Endothelial cell of umbilical vein (primary cell): Measurements from ENCODE around the gene ALDH1A2. TPM values are rescaled to one million over a fixed set of nuclear protein-coding genes. Genes with fewer than 3 reads are reported as not detected.

ENCODE experiments used
- BruUV-seq: library from RNA; stranded (reverse); fragments of 400-500 nt; replicated peaks from 2 replicates; lab custom pipeline; 2021; lab: Mats Ljungman, UMichigan
- CTCF ChIA-PET: fragments of 300-600, 350-600 bp; sonication (Branson Sonifier 250); formaldehyde crosslinking; loops from one replicate; lab custom pipeline; 2021; ENCODE audit warnings: antibody characterized with exemption, inconsistent platforms; lab: Charles Lee
- POLR2A ChIA-PET: fragments of 300-600, 350-600 bp; sonication (Branson Sonifier 250); formaldehyde crosslinking; loops from one replicate; lab custom pipeline; 2021; ENCODE audit warnings: antibody characterized with exemption, inconsistent platforms; lab: Charles Lee
- DNase-seq: peaks from one replicate; pipeline ENCODE4 v3.0.0-alpha.2; 2011; ENCODE audit warnings: low read depth, low spot score
- FAIRE-seq: peaks from 2 replicates; lab custom pipeline; 2011; peaks lifted over from hg19 to GRCh38; lab: Jason Lieb, UNC
- H2AFZ ChIP-seq: 2 replicates; pipeline ENCODE4 v1.6.0; 2012; ENCODE audit warnings: low read depth, low read length, control low read depth, inconsistent platforms
- H3K27ac ChIP-seq: 2 replicates; pipeline ENCODE4 v1.5.1; 2011; ENCODE audit warnings: low read depth, mild to moderate bottlenecking, control low read depth, low read length, moderate library complexity; ENCODE audit not compliant: insufficient read depth
- H3K27me3 ChIP-seq, 2 experiments: 2 replicates each; pipeline versions ENCODE4 v1.6.0 to v1.6.1; 2011; ENCODE audit warnings: low read length in 2 of 2, mixed read lengths in 1 of 2; ENCODE audit not compliant: control insufficient read depth in 2 of 2, insufficient read depth in 2 of 2
- H3K36me3 ChIP-seq, 2 experiments: 2 replicates in 1 of 2; 3 replicates in 1 of 2; pipeline ENCODE4 v1.5.1; 2011; ENCODE audit warnings: low read length in 2 of 2, mild to moderate bottlenecking in 1 of 2, moderate library complexity in 1 of 2; ENCODE audit not compliant: control insufficient read depth in 2 of 2, insufficient read depth in 2 of 2; ENCODE audit errors: extremely low read depth in 1 of 2
- H3K4me1 ChIP-seq: 3 replicates; pipeline ENCODE4 v1.5.1; 2011; ENCODE audit warnings: mild to moderate bottlenecking, low read length; ENCODE audit not compliant: control insufficient read depth, insufficient read depth; ENCODE audit errors: extremely low read depth
- H3K4me2 ChIP-seq: 2 replicates; pipeline ENCODE4 v1.6.1; 2011; ENCODE audit warnings: low read length, control low read depth, mixed read lengths; ENCODE audit not compliant: insufficient read depth
- H3K4me3 ChIP-seq, 3 experiments: fragments of 200-600 bp in 1 of 3; sonication (generic), shearing (Covaris generic) in 1 of 3; replicated peaks in 1 of 3; 2 replicates each; pipeline ENCODE4 v1.5.1; 2011 to 2016; ENCODE audit warnings: control low read depth in 3 of 3, low read length in 3 of 3, mild to moderate bottlenecking in 2 of 3, inconsistent platforms in 1 of 3, low read depth in 1 of 3, moderate library complexity in 1 of 3; ENCODE audit not compliant: insufficient read depth in 1 of 3
- H3K79me2 ChIP-seq: 2 replicates; pipeline ENCODE4 v1.6.0; 2012; ENCODE audit warnings: low read length, inconsistent platforms; ENCODE audit not compliant: control insufficient read depth, insufficient read depth
- H3K9ac ChIP-seq: replicated peaks from 2 replicates; pipeline ENCODE3; 2011; ENCODE audit warnings: low read length, control low read depth; ENCODE audit not compliant: insufficient read depth; ENCODE audit errors: extremely low read depth
- H3K9me1 ChIP-seq: replicated peaks from 3 replicates; pipeline ENCODE4 v1.6.0; 2011; ENCODE audit warnings: mild to moderate bottlenecking, low read length; ENCODE audit not compliant: control insufficient read depth, insufficient read depth; ENCODE audit errors: extremely low read depth
- H3K9me3 ChIP-seq: replicated peaks from 2 replicates; pipeline ENCODE4 v1.5.1; 2012; ENCODE audit warnings: low read length, inconsistent platforms; ENCODE audit not compliant: control insufficient read depth, insufficient read depth
- H4K20me1 ChIP-seq: replicated peaks from 2 replicates; pipeline ENCODE3; 2011; ENCODE audit warnings: mild to moderate bottlenecking, low read length; ENCODE audit not compliant: control insufficient read depth, insufficient read depth; ENCODE audit errors: extremely low read depth
- EZH2 ChIP-seq: IDR thresholded peaks from 2 replicates; pipeline ENCODE4 v1.6.1; 2012; ENCODE audit warnings: borderline replicate concordance, low read depth, mild to moderate bottlenecking, moderate library complexity, low read length, inconsistent platforms; ENCODE audit not compliant: severe bottlenecking
- FOS ChIP-seq: IDR thresholded peaks from 2 replicates; pipeline ENCODE4 v1.6.1; 2011; ENCODE audit warnings: mild to moderate bottlenecking, low read length, moderate library complexity, borderline replicate concordance; ENCODE audit not compliant: insufficient read depth
- GATA2 ChIP-seq: IDR thresholded peaks from 2 replicates; pipeline ENCODE4 v1.7.0; 2011; ENCODE audit warnings: low read depth, mild to moderate bottlenecking, moderate library complexity, mixed read lengths, low read length; ENCODE audit not compliant: insufficient read length, insufficient read depth
- JUN ChIP-seq: IDR thresholded peaks from 2 replicates; pipeline ENCODE4 v1.6.1; 2011; ENCODE audit warnings: borderline replicate concordance, low read depth; ENCODE audit not compliant: insufficient read length, insufficient read depth
- MYC ChIP-seq: IDR thresholded peaks from one replicate; pipeline ENCODE4 v1.6.1; 2011; ENCODE audit warnings: mild to moderate bottlenecking, low read depth, low read length
- POLR2A ChIP-seq: IDR thresholded peaks from 2 replicates; pipeline ENCODE4 v1.6.1; 2012; ENCODE audit warnings: low read depth, mild to moderate bottlenecking, control low read depth, low read length
- POLR2AphosphoS5 ChIP-seq: IDR thresholded peaks from 2 replicates; pipeline ENCODE4 v1.6.1; 2012; ENCODE audit warnings: low read depth, mild to moderate bottlenecking, control low read depth, low read length, moderate library complexity; ENCODE audit not compliant: insufficient read depth
- dilution Hi-C: fragments of 300-500 bp; cut with MboI; formaldehyde crosslinking; loops from one replicate; pipeline ENCODE4 v1.15.0; 2019; ENCODE audit warnings: low sequenced_read_pairs; ENCODE audit not compliant: extremely low pct_ligation_motif_present
- intact Hi-C: fragments of 100-400 bp; cut with micrococcal nuclease; formaldehyde crosslinking; loops from one replicate; pipeline ENCODE4 v1.10.0; 2022
- polyA plus RNA-seq, 4 experiments: library from polyadenylated mRNA; depleted of rRNA in 3 of 4; stranded (reverse) in 3 of 4; unstranded in 1 of 4; fragments of >200 nt; gene quantifications; 2 replicates each; pipeline versions ENCODE4 v1.2.1 to v1.2.3, GENCODE V29; 2011 to 2012; ENCODE audit warnings: missing spikeins in 1 of 4
- total RNA-seq: library from RNA; stranded (reverse); gene quantifications from 2 replicates; pipeline ENCODE4 v1.2.3, GENCODE V29; 2021
- TF ChIP-seq, protein P1 (sequence below), 2 donors: IDR thresholded peaks; 1 replicate in 1 of 2; 2 replicates in 1 of 2; pipeline ENCODE4 v1.5.1; 2011; ENCODE audit warnings: low read length in 2 of 2, mild to moderate bottlenecking in 2 of 2, moderate library complexity in 2 of 2, control low read depth in 1 of 2, inconsistent platforms in 1 of 2, low read depth in 1 of 2; ENCODE audit not compliant: insufficient read depth in 1 of 2; ENCODE audit errors: extremely low read depth in 1 of 2
- TF ChIP-seq, protein P2 (sequence below): IDR thresholded peaks from 2 replicates; pipeline ENCODE4 v1.6.1; 2011; ENCODE audit not compliant: insufficient read depth, insufficient read length

ALDH1A2 gene
- total and polyA plus RNA-seq, 2 donors (not counting 3 experiments of a cell fraction or from before 2014, with no cell fraction given): 16.3 to 34.9 TPM

DNA sequence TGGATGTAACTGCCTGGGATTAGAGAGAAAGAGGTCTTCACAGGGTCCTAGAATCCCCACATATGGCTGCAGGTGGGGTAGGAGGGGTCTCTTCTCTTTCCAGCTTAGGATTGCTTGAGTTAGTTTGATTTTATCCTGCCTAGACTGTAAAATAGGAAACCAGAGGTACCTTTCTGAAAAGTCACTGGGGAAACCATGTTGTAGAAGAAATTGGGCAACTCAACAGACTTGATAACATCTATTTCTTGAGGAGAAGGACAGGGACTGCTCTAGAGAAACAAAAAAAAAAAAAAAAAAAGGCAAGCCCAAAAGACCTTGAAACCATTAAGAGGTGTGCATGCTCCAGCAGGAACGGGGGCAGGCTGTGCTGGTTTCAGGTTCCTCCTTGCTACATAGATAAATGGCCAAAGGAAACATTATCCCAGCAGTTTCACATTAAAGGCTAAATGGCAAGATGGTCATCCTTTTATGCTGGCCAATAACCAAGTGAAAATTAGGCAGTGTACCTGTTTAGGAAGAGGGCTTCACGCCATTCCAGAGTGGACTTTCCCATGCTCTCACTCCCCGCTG is 116.1 kb downstream of the ALDH1A2 start:
- no TSS peak for BruUV-seq
- no peak for FAIRE-seq

More for the DNA sequence above, 116.1 kb downstream of the ALDH1A2 start:
- no peak overlapping the region for H3K9ac ChIP-seq
- CTCF ChIA-PET: no interaction called here
- H3K27ac ChIP-seq: no peak overlapping the region
- dilution Hi-C loops: no loop called here
- intact Hi-C loops: no loop called here
- H3K9me1 ChIP-seq: no peaks in the 10 kb centered on the region
- no peak overlapping the region for H3K4me2 ChIP-seq
- H3K4me3 ChIP-seq: no peak overlapping the region
- H2AFZ ChIP-seq: no peak overlapping the region
- peaks cover 6% of the 10 kb centered on the region for H3K4me1 ChIP-seq
- DNase-seq: no peak
- H4K20me1 ChIP-seq: no peaks in the 10 kb centered on the region
- H3K27me3 ChIP-seq: no peaks in the 10 kb centered on the region
- H3K36me3 ChIP-seq: no peaks in the 10 kb centered on the region
- H3K9me3 ChIP-seq: no peaks in the 10 kb centered on the region
- TF ChIP-seq JUN: no peak
- TF ChIP-seq POLR2AphosphoS5: no peak
- TF ChIP-seq EZH2: no peak
- TF ChIP-seq, protein P1, sequence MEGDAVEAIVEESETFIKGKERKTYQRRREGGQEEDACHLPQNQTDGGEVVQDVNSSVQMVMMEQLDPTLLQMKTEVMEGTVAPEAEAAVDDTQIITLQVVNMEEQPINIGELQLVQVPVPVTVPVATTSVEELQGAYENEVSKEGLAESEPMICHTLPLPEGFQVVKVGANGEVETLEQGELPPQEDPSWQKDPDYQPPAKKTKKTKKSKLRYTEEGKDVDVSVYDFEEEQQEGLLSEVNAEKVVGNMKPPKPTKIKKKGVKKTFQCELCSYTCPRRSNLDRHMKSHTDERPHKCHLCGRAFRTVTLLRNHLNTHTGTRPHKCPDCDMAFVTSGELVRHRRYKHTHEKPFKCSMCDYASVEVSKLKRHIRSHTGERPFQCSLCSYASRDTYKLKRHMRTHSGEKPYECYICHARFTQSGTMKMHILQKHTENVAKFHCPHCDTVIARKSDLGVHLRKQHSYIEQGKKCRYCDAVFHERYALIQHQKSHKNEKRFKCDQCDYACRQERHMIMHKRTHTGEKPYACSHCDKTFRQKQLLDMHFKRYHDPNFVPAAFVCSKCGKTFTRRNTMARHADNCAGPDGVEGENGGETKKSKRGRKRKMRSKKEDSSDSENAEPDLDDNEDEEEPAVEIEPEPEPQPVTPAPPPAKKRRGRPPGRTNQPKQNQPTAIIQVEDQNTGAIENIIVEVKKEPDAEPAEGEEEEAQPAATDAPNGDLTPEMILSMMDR (IDR thresholded peaks at IDR 0.05; ENCODE audit: extremely low read depth in 1 of 2, insufficient read depth in 1 of 2, low read depth in 1 of 2, low read length in 2 of 2): no peak
- TF ChIP-seq POLR2A: no peak
- no peak for TF ChIP-seq MYC
- TF ChIP-seq GATA2: no peak
- TF ChIP-seq, protein P2, sequence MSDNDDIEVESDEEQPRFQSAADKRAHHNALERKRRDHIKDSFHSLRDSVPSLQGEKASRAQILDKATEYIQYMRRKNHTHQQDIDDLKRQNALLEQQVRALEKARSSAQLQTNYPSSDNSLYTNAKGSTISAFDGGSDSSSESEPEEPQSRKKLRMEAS: no peak
- TF ChIP-seq FOS: no peak
- POLR2A ChIA-PET: no interaction called here
- no peaks in the 10 kb centered on the region for H3K79me2 ChIP-seq
